ENCODE data around the gene POU3F1. TPM values are rescaled to one million over a fixed set of nuclear protein-coding genes. Genes with fewer than 3 reads are reported as not detected.
A peak's percentile ranks its signal among the peaks of the same experiment; 100 is the strongest.

The POU3F1 gene
- total RNA-seq, 1 experiment from 2014 or later = not detected

GRCh38 chr1:38076038-38076437, 29.4 kb upstream of the POU3F1 start:
- H3K36me3 Mint-ChIP-seq (ENCODE audit: insufficient read depth, unreplicated experiment) = no peaks in the 10 kb centered on the region
- Histone ChIP-seq H3K4me1 (no peaks in the 10 kb centered on the region), H3K4me3 (ENCODE audit: low read depth, low read length) (no peak overlapping the region), H3K9me3 (no peaks in the 10 kb centered on the region), H3K27me3 (replicated peaks; ENCODE audit: control insufficient read depth, insufficient read depth, low read length) (no peaks in the 10 kb centered on the region), H3K36me3 (ENCODE audit: control insufficient read depth, insufficient read depth, low read length) (no peaks in the 10 kb centered on the region)
- peaks cover 17% of the 10 kb centered on the region for H3K27me3 Mint-ChIP-seq (ENCODE audit: insufficient read depth, unreplicated experiment)
- no peaks in the 10 kb centered on the region for H3K9me3 Mint-ChIP-seq (ENCODE audit: unreplicated experiment)
- peak in 1 of 2 experiments; percentile 43 for DNase-seq
- BruUV-seq (replicated peaks) = no TSS peak
- ChIA-PET CTCF (no interaction called here), POLR2A (no interaction called here)
- H3K4me1 Mint-ChIP-seq (ENCODE audit: low read depth, unreplicated experiment) = peaks cover 8% of the 10 kb centered on the region
- no peak overlapping the region for H3K27ac Mint-ChIP-seq (ENCODE audit: unreplicated experiment)
- no peak for TF ChIP-seq CTCF (IDR thresholded peaks at IDR 0.05; ENCODE audit: insufficient read depth in 1 of 2, low read depth in 1 of 2, low read length in 1 of 2, severe bottlenecking in 1 of 2, unreplicated experiment in 1 of 2)
- intact Hi-C loops (cut with micrococcal nuclease; ENCODE audit: unreplicated experiment) = no loop called here
- no peak overlapping the region for H3K4me3 Mint-ChIP-seq (ENCODE audit: unreplicated experiment)

GRCh38 chr1:38075191-38075590, 28.6 kb upstream of the POU3F1 start:
- no peak overlapping the region for H3K4me3 ChIP-seq (ENCODE audit: low read depth, low read length)
- H3K36me3 ChIP-seq (ENCODE audit: control insufficient read depth, insufficient read depth, low read length) = no peaks in the 10 kb centered on the region
- no peak for TF ChIP-seq CTCF (IDR thresholded peaks at IDR 0.05; ENCODE audit: insufficient read depth in 1 of 2, low read depth in 1 of 2, low read length in 1 of 2, severe bottlenecking in 1 of 2, unreplicated experiment in 1 of 2)
- Mint-ChIP-seq H3K27ac (ENCODE audit: unreplicated experiment) (no peak overlapping the region), H3K9me3 (ENCODE audit: unreplicated experiment) (no peaks in the 10 kb centered on the region), H3K27me3 (ENCODE audit: insufficient read depth, unreplicated experiment) (peaks cover 18% of the 10 kb centered on the region), H3K4me3 (ENCODE audit: unreplicated experiment) (no peak overlapping the region), H3K4me1 (ENCODE audit: low read depth, unreplicated experiment) (peaks cover 8% of the 10 kb centered on the region), H3K36me3 (ENCODE audit: insufficient read depth, unreplicated experiment) (no peaks in the 10 kb centered on the region)
- intact Hi-C loops (cut with micrococcal nuclease; ENCODE audit: unreplicated experiment) = no loop called here
- ChIA-PET POLR2A (no interaction called here), CTCF (no interaction called here)
- DNase-seq = no peak
- no peaks in the 10 kb centered on the region for H3K9me3 ChIP-seq
- no peaks in the 10 kb centered on the region for H3K27me3 ChIP-seq (replicated peaks; ENCODE audit: control insufficient read depth, insufficient read depth, low read length)
- BruUV-seq (replicated peaks) = no TSS peak
- no peaks in the 10 kb centered on the region for H3K4me1 ChIP-seq

- H3K4me1 Mint-ChIP-seq (ENCODE audit: low read depth, unreplicated experiment) = peaks cover 8% of the 10 kb centered on the region
- no peaks in the 10 kb centered on the region for H3K36me3 ChIP-seq (ENCODE audit: control insufficient read depth, insufficient read depth, low read length)
- no TSS peak for BruUV-seq (replicated peaks)
- peaks cover 22% of the 10 kb centered on the region for H3K27me3 Mint-ChIP-seq (ENCODE audit: insufficient read depth, unreplicated experiment)
- ChIA-PET POLR2A (no interaction called here), CTCF (no interaction called here)
- no peaks in the 10 kb centered on the region for H3K9me3 Mint-ChIP-seq (ENCODE audit: unreplicated experiment)
- H3K27ac Mint-ChIP-seq (ENCODE audit: unreplicated experiment) = no peak overlapping the region
- no peak overlapping the region for H3K4me3 ChIP-seq (ENCODE audit: low read depth, low read length)
- no peaks in the 10 kb centered on the region for H3K27me3 ChIP-seq (replicated peaks; ENCODE audit: control insufficient read depth, insufficient read depth, low read length)
- H3K36me3 Mint-ChIP-seq (ENCODE audit: insufficient read depth, unreplicated experiment) = no peaks in the 10 kb centered on the region
- no peaks in the 10 kb centered on the region for H3K9me3 ChIP-seq
- no peak for DNase-seq
- no peak overlapping the region for H3K4me3 Mint-ChIP-seq (ENCODE audit: unreplicated experiment)
- H3K4me1 ChIP-seq = no peaks in the 10 kb centered on the region
- TF ChIP-seq CTCF (IDR thresholded peaks at IDR 0.05; ENCODE audit: insufficient read depth in 1 of 2, low read depth in 1 of 2, low read length in 1 of 2, severe bottlenecking in 1 of 2, unreplicated experiment in 1 of 2) = no peak
- intact Hi-C loops (cut with micrococcal nuclease; ENCODE audit: unreplicated experiment) = no loop called here
Measured at GRCh38 chr1:38074302-38074677, 27.7 kb upstream of the POU3F1 start.
